Measurements from ENCODE around the gene RNF223.
"Not testable (repeated sequence)": the region's sequence is repeated elsewhere in the genome, so short reads cannot be mapped to it uniquely, and the experiment has no call there.

RNF223 gene

GRCh38 chr1:1072849-1073742 lies 1.0 kb downstream of the RNF223 start:
- no peak overlapping the region for H3K4me3 Mint-ChIP-seq
- H3K36me3 Mint-ChIP-seq: peaks cover 11% of the 10 kb centered on the region
- peak overlapping the region; percentile 73 for H3K27ac Mint-ChIP-seq
- no peak for ATAC-seq
- peaks cover 16% of the 10 kb centered on the region for H3K4me1 Mint-ChIP-seq
- no peak for DNase-seq (ENCODE audit: low spot score in 2 of 2)
- H3K9me3 Mint-ChIP-seq: no peaks in the 10 kb centered on the region

DNA sequence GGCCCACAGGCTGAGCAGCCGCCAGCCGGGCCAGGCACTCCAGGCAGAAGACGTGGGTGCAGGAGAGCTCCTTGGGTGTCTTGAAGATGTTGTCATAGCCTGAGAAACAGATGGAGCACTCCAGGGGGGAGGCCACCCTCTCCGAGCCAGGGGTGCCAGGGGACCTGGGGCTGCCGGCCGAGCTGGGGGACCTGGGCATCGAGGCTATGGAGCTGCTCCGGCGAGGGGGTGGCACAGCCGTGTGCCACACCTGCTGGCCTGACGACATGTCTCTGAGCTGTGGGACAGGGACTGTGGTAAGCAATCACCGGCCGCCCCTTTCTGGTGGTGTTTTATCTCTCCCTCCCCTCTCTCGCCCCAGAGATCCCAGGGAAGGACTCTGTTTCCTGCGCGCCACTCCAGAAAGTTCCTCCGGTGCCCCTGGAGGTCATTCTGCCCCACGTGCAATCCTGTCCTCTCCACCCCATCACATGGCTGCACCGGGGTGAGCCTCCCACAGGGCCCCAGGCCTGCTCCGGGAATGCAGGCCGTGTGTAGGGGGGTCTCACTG lies 1.7 kb downstream of the RNF223 start:
- no peak for DNase-seq (ENCODE audit: low spot score in 2 of 2)
- ATAC-seq: no peak
- Mint-ChIP-seq H3K27ac (peak overlapping the region; percentile 73), H3K9me3 (no peaks in the 10 kb centered on the region), H3K36me3 (peaks cover 12% of the 10 kb centered on the region), H3K4me1 (peaks cover 16% of the 10 kb centered on the region), H3K4me3 (no peak overlapping the region)

DNA sequence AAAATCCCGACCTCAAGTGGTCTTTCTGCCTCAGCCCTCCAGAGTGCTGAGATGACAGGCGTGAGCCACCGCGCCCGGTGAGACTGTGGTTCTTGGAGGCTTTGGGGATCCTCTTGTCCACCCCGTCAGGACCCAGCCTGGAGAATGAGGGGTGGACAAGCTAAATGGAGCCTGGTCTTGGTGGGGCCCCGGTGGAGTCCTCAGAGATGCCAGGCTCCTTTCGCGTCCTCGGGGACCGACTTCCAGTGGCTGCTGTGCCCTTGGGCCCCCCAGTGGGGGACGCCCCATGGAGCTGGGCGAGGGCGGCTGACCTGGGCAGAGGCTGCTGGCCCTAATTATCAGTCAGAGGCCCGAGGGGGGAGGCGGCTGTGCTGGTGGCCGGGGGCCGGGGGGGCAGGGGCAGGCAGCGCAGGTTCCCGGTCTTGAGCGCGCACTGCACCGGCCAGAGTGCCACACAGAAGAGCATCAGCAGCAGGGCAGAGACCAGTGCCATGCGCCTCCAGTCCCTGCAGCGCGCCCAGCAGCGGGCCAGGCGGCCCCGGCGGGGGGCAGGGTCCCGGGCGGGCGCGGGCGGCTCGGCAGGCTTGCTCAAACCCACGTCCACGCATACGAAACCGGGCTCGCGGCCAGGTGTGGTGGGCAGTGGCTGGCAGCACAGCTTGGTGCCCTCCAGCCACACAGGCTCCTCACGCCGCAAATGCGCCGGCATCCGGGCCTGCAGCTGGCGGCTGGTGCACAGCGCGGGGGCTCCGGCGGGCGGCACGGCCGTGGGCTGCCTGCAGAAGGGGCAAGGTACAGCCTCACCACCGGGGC lies 2.4 kb downstream of the RNF223 start:
- no peak overlapping the region for H3K27ac Mint-ChIP-seq
- no peak for DNase-seq (ENCODE audit: low spot score in 2 of 2)
- H3K9me3 Mint-ChIP-seq: no peaks in the 10 kb centered on the region
- H3K4me1 Mint-ChIP-seq: peaks cover 17% of the 10 kb centered on the region
- no peak for ATAC-seq
- H3K36me3 Mint-ChIP-seq: peaks cover 14% of the 10 kb centered on the region
- H3K4me3 Mint-ChIP-seq: no peak overlapping the region

DNA sequence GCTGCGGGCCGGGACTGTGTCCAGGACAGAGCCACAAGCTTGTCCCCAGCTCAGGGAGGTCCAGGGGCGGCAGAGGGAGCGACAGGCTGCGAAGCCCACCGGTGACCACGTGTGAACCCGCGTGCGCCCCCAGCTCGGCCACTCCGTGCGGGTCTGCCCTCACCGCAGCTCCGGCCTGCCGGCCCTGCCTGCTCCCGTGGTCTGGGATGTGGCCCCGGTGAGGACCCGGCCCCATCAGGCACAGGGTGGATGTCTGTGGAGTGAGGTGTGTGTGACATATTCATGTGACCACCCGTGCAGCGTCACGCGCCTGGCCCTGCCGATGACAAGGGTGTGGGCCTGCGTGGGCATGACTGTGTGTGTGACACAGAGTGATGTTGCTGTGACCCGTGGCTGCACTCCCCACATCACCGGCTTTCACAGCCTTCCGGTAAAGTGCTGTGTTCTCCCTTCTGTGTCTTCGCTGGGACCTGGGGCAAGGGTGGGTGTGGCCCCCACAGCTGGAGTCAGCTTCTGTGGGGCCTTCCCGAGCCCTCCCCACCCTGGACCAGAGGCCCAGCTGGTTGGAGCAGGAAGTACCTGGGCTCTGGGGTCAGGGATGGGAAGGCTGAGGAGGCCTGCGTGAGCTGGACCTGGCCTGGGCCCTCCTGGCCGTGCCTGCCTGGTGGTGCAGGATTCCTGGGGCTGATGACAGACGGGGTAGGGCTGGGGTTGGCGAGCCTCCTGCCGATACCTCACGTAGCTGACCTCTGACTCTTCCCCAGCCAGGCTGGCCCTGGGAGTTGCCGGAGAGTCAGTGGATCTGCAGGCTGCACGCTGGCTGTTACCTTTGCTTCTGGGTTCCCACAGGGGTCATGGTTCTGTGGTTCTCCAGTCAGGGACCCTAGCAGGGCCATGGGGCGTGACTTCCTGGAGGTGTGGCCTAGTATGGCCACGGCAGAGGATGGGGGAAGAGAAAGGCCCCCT lies 4.1 kb downstream of the RNF223 start:
- ATAC-seq (peak; percentile 63), DNase-seq (ENCODE audit: low spot score in 2 of 2) (no peak)
- peak overlapping the region; percentile 63 for H3K4me3 Mint-ChIP-seq
- H3K4me1 Mint-ChIP-seq: peaks cover 33% of the 10 kb centered on the region
- peak overlapping the region; percentile 54 for H3K27ac Mint-ChIP-seq
- H3K9me3 Mint-ChIP-seq: no peaks in the 10 kb centered on the region
- H3K36me3 Mint-ChIP-seq: peaks cover 30% of the 10 kb centered on the region

- peaks cover 32% of the 10 kb centered on the region for H3K4me1 Mint-ChIP-seq
- ATAC-seq (peak; percentile 36), DNase-seq (ENCODE audit: low spot score in 2 of 2) (peak; percentile 97 to 98)
- H3K36me3 Mint-ChIP-seq: peaks cover 30% of the 10 kb centered on the region
- no peak overlapping the region for H3K27ac Mint-ChIP-seq
- H3K4me3 Mint-ChIP-seq: peak overlapping the region; percentile 63
- H3K9me3 Mint-ChIP-seq: no peaks in the 10 kb centered on the region
Measured at GRCh38 chr1:1069056-1069710, 4.9 kb downstream of the RNF223 start.

DNA sequence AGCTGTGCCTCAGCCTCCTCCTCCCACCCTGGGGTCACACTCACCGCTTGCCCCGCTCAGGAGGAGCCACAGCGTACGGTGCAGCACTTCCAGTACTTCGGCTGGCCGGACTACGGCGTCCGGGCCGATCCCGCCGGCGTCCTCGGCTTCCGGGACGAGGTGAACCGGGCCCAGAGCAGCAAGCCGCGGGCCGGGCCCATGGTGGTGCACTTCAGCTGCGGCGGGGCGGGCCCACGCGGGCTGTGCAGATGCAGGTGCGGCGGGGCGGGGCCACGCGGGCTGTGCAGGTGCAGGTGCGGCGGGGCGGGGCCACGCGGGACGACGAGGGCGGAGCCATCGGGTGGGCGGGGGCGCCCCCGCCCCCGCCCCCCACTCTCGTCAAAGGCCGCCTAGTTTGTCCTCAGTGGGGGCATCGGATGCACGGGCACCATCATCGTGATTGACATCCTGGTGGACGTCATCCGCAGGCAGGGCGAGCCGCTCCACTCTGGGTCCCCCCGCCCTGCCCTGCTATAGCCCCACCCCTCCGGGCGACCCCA lies 5.5 kb downstream of the RNF223 start:
- peaks cover 35% of the 10 kb centered on the region for H3K4me1 Mint-ChIP-seq
- peak overlapping the region; percentile 63 for H3K4me3 Mint-ChIP-seq
- ATAC-seq: peak; percentile 2
- H3K36me3 Mint-ChIP-seq: peaks cover 34% of the 10 kb centered on the region
- H3K9me3 Mint-ChIP-seq: no peaks in the 10 kb centered on the region
- H3K27ac Mint-ChIP-seq: peak overlapping the region; percentile 5
- no peak for DNase-seq (ENCODE audit: low spot score in 2 of 2)

DNA sequence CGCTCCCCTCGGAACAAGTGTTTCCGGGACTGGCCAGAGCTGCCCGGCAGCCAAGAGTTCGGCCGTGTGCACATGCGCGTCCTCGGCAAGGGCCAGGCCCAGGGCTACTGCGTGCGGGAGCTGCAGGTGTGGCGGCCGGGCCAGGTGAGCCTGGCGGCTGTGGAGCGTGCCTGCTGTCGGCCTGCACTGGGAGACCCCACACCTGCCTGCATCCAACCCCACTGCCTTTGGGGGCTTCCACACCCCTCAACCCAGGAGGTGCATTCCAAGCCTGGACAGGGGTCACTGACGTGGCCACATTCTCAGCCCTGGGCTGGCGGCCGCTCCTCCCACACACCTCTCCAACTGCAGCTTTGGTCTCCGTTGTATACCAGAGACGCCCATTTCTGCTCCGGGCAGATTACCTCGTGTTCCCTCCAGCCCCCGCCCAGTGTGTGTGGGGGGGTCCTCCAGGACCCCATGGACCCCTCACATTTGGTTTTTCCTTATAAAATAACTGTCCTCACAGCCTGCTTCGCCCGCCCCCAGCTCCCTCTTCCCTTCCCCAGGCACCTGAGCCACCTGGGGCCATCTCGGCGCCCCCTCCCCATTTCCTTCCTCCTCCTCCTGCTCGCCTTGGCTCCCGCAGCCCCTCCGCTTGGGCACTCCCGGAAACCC lies 6.1 kb downstream of the RNF223 start:
- no peak for DNase-seq (ENCODE audit: low spot score in 2 of 2)
- peaks cover 37% of the 10 kb centered on the region for H3K4me1 Mint-ChIP-seq

DNA sequence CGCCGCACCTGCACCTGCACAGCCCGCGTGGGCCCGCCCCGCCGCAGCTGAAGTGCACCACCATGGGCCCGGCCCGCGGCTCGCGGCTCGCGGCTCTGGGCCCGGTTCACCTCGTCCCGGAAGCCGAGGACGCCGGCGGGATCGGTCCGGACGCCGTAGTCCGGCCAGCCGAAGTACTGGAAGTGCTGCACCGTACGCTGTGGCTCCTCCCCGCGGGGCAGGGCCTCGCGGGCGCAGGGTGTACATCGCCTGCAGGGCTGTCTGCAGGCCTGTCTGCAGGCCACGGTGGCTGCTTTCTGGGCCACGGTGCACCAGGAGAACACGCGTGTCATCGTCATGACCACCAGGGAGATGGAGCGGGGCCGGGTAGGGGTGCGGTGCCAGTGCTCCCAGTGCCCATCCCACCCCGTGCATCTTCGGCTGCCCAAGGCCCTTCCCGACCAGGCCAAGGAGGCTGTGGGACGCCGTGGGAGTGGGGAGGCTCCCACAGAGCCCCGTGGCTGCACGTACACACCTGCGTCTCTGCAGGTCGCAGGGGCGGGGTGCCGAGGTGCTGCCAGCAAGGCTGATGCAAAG lies 6.7 kb downstream of the RNF223 start:
- Mint-ChIP-seq H3K27ac (no peak overlapping the region), H3K4me1 (peaks cover 43% of the 10 kb centered on the region), H3K4me3 (no peak overlapping the region), H3K36me3 (peaks cover 43% of the 10 kb centered on the region), H3K9me3 (no peaks in the 10 kb centered on the region)
- DNase-seq (ENCODE audit: low spot score in 2 of 2) (no peak), ATAC-seq (no peak)

More for the DNA sequence above, 6.1 kb downstream of the RNF223 start:
- Mint-ChIP-seq H3K36me3 (peaks cover 38% of the 10 kb centered on the region), H3K4me3 (peak overlapping the region; percentile 63), H3K27ac (peak overlapping the region; percentile 5), H3K9me3 (no peaks in the 10 kb centered on the region)
- ATAC-seq: no peak

GRCh38 chr1:1066403-1067283 lies 7.5 kb downstream of the RNF223 start:
- no peak overlapping the region for H3K4me3 Mint-ChIP-seq
- no peaks in the 10 kb centered on the region for H3K9me3 Mint-ChIP-seq
- DNase-seq (ENCODE audit: low spot score in 2 of 2) (no peak), ATAC-seq (no peak)
- peaks cover 46% of the 10 kb centered on the region for H3K36me3 Mint-ChIP-seq
- H3K4me1 Mint-ChIP-seq: peaks cover 43% of the 10 kb centered on the region
- H3K27ac Mint-ChIP-seq: no peak overlapping the region

- not testable (repeated sequence) for ATAC-seq; H3K9me3 Mint-ChIP-seq; DNase-seq (ENCODE audit: low spot score in 2 of 2)
- Mint-ChIP-seq H3K36me3 (peaks cover 53% of the 10 kb centered on the region), H3K4me1 (peaks cover 43% of the 10 kb centered on the region), H3K27ac (peak overlapping the region; percentile 18), H3K4me3 (peak overlapping the region; percentile 49)
Measured at GRCh38 chr1:1065940-1066304, 8.2 kb downstream of the RNF223 start.

GRCh38 chr1:1065265-1065939 lies 8.7 kb downstream of the RNF223 start:
- peak overlapping the region; percentile 49 for H3K4me3 Mint-ChIP-seq

More at GRCh38 chr1:1065265-1065939, 8.7 kb downstream of the RNF223 start:
- Mint-ChIP-seq H3K36me3 (peaks cover 58% of the 10 kb centered on the region), H3K9me3 (no peaks in the 10 kb centered on the region), H3K27ac (peak overlapping the region; percentile 18), H3K4me1 (peaks cover 46% of the 10 kb centered on the region)
- ATAC-seq (no peak), DNase-seq (ENCODE audit: low spot score in 2 of 2) (no peak)

Measured in stimulated activated effector memory CD8-positive, alpha-beta T cell treated with anti-CD3 and anti-CD28 coated beads, Interleukin-12 subunit alpha, Interleukin-12 subunit beta, amount 100 ng/mL, for 72 hours (primary cell).